Measurements from ENCODE around the gene ICAM5.

DNA sequence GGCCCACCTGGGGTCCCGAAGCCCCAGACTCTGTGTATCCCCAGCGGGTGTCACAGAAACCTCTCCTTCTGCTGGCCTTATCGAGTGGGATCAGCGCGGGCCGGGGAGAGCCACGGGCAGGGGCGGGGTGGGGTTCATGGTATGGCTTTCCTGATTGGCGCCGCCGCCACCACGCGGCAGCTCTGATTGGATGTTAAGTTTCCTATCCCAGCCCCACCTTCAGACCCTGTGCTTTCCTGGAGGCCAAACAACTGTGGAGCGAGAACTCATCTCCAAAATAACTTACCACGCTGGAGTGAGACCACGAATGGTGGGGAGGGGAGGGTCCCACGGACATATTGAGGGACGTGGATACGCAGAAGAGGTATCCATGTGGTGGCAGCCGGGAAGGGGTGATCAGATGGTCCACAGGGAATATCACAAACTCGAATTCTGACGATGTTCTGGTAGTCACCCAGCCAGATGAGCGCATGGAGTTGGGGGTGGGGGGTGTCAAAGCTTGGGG, 1.0 kb upstream of the ICAM5 start:
- TF ChIP-seq EP300 (IDR thresholded peaks at IDR 0.05; ENCODE audit: low read depth) (no peak), POLR2A (IDR thresholded peaks at IDR 0.05) (no peak)
